ENCODE results near the gene RNASE13. TPM values are rescaled to one million over a fixed set of nuclear protein-coding genes. Genes with fewer than 3 reads are reported as not detected.

The RNASE13 gene
- total RNA-seq, 2 experiments from 2014 or later = not detected

GRCh38 chr14:21026988-21027315 lies 7.7 kb downstream of the RNASE13 start:
- no peak overlapping the region for H2AFZ ChIP-seq (ENCODE audit: low read length)

GRCh38 chr14:21026274-21026987 lies 8.2 kb downstream of the RNASE13 start:
- H3K27ac ChIP-seq (ENCODE audit: low read depth, low read length, poor library complexity, severe bottlenecking) = no peak overlapping the region
- intact Hi-C loops (cut with micrococcal nuclease; ENCODE audit: unreplicated experiment) = no loop called here
- no TSS peak for BruUV-seq (replicated peaks)
- POLR2A ChIA-PET = interaction anchor here (0.7 kb wide), 1 partner anchor 382 kb away, joined by 4 read pairs; no protein-coding TSS in a partner anchor
- no peak overlapping the region for H2AFZ ChIP-seq (ENCODE audit: low read length)
- no peaks in the 10 kb centered on the region for H4K20me1 ChIP-seq (ENCODE audit: insufficient read depth, low read length)
- no peak overlapping the region for H3K4me2 ChIP-seq (ENCODE audit: low read length)
- CTCF ChIA-PET (ENCODE audit: unreplicated experiment) = no interaction called here
- DNase-seq (ENCODE audit: low spot score) = no peak
- no peak for TF ChIP-seq CTCF (conservative IDR thresholded peaks at IDR 0.05; ENCODE audit: low read length)
- no peak for TF ChIP-seq EZH2phosphoT487 (IDR thresholded peaks at IDR 0.05; ENCODE audit: borderline replicate concordance, low read depth, low read length)
- H3K79me2 ChIP-seq (ENCODE audit: insufficient read depth, low read depth, low read length) = no peaks in the 10 kb centered on the region
- no peaks in the 10 kb centered on the region for H3K9me2 ChIP-seq (ENCODE audit: insufficient read depth, low read length)
- no peaks in the 10 kb centered on the region for H3K4me1 ChIP-seq (ENCODE audit: insufficient read depth, low read length, poor library complexity, severe bottlenecking)
- no peak overlapping the region for H3K4me3 ChIP-seq (ENCODE audit: low read depth, low read length, poor library complexity, severe bottlenecking)
- no peaks in the 10 kb centered on the region for H3K9me3 ChIP-seq (ENCODE audit: low read length)
- H3K36me3 ChIP-seq (ENCODE audit: insufficient read depth, low read length) = no peaks in the 10 kb centered on the region

More at GRCh38 chr14:21026988-21027315, 7.7 kb downstream of the RNASE13 start:
- DNase-seq (ENCODE audit: low spot score) = no peak
- Histone ChIP-seq H3K36me3 (ENCODE audit: insufficient read depth, low read length) (no peaks in the 10 kb centered on the region), H3K4me2 (ENCODE audit: low read length) (no peak overlapping the region), H3K9me2 (ENCODE audit: insufficient read depth, low read length) (no peaks in the 10 kb centered on the region), H3K9me3 (ENCODE audit: low read length) (no peaks in the 10 kb centered on the region), H3K4me1 (ENCODE audit: insufficient read depth, low read length, poor library complexity, severe bottlenecking) (no peaks in the 10 kb centered on the region), H3K27ac (ENCODE audit: low read depth, low read length, poor library complexity, severe bottlenecking) (no peak overlapping the region), H3K79me2 (ENCODE audit: insufficient read depth, low read depth, low read length) (no peaks in the 10 kb centered on the region), H3K4me3 (ENCODE audit: low read depth, low read length, poor library complexity, severe bottlenecking) (no peak overlapping the region), H4K20me1 (ENCODE audit: insufficient read depth, low read length) (no peaks in the 10 kb centered on the region)
- BruUV-seq (replicated peaks) = no TSS peak
- ChIA-PET CTCF (ENCODE audit: unreplicated experiment) (no interaction called here), POLR2A (no interaction called here)
- TF ChIP-seq EZH2phosphoT487 (IDR thresholded peaks at IDR 0.05; ENCODE audit: borderline replicate concordance, low read depth, low read length) (no peak), CTCF (conservative IDR thresholded peaks at IDR 0.05; ENCODE audit: low read length) (no peak)
- intact Hi-C loops (cut with micrococcal nuclease; ENCODE audit: unreplicated experiment) = no loop called here
